GM19023 (cell line): ENCODE measurements around the gene ASIC4.

Source experiments
- ATAC-seq: cut with Tn5 transposase; IDR thresholded peaks from one replicate; pipeline ENCODE4 v1.9.1; 2021; ENCODE audit warnings: mild to moderate bottlenecking, moderate library complexity; ENCODE audit not compliant: unreplicated experiment

Gene ASIC4

GRCh38 chr2:219512524-219513216 is 1.6 kb upstream of the ASIC4 start:
- ATAC-seq: no peak

DNA sequence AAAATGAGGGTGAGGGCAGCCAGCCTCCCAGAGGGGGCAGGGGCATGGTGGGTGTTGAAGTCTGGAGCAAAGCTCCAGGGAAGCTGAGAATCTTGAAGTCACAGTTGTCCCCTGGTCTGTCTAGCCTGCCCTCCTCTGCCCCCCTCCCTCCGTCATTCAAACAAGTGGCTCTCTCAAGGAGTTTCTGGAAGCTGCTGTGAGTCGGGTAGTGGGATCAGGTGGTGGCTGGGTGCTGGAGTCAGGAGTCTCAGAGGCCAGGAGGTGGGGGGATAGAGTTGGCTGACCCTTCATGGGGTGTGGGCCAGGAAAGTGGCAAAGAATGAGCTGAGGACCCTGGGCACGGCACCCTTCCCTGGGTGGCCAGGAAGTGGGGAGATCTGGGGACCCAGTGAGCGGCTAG is 495 bp upstream of the ASIC4 start:
- ATAC-seq: no peak

DNA sequence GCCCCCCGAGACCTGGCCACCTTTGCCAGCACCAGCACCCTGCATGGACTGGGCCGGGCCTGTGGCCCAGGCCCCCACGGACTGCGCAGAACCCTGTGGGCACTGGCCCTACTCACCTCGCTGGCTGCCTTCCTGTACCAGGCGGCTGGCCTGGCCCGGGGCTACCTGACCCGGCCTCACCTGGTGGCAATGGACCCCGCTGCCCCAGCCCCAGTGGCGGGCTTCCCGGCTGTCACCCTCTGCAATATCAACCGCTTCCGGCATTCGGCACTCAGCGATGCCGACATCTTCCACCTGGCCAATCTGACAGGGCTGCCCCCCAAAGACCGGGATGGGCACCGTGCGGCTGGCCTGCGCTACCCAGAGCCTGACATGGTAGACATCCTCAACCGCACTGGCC is 554 bp downstream of the ASIC4 start:
- no peak for ATAC-seq

GRCh38 chr2:219515874-219516629 is 1.8 kb downstream of the ASIC4 start:
- no peak for ATAC-seq

DNA sequence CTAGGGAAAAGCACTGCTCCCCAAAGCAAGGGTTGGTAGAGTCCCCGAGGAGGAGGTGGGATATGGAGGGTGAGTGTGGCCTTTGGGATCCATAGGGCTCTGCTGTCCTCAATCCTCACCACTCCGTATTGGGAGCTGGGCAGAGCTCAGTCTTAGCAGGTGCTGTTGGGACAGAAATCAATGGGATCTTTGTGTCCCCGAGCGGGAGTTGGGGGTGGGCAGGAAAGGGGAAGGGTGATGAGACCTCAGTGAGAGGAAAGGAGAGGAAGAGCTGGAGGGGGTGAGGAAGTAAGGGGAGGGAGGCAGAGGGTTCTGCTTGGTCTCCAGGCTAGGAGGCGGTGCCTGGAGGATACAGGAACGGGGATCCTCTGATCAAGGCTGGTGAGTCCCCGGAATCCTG is 2.6 kb downstream of the ASIC4 start:
- ATAC-seq: no peak

DNA sequence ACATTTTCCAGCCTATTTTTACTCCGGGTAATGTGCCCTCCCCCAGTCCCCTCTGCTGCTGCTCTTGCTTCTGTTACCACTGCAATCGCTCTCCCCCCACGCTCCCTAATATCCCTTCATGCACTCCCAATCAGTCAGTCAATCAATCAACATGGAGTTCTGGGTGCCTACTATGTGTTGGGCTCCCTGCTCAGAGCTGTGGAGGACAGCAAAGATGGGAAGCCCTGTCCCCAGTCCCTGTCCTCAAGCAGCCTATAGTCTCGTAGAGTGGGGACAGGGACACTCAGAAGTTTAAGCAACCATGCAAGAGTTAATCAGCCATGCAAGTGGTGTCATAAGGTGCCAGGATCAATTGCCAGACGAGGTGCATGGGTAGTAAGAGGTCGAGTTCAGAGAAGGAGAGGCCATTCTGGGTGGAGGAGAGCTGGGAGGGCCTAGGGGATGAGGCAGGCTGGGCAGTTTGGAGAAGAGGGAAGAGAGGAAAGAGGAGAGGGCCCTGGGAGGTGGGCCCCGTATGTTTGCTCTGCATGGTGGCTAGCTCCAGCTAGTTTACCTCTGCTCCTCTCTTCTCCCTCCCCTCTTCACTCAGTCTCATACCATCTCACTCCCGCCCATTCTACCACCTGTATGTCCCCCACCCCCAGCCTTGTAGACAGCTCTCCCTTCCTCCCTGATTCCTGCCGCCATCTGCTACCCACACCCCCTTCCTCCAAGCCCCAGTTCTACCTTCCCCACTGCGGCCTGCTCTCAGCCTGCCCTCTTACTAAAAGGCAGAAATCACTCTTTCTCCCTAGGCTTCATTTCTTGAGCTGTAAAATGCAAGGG is 3.9 kb downstream of the ASIC4 start:
- no peak for ATAC-seq

DNA sequence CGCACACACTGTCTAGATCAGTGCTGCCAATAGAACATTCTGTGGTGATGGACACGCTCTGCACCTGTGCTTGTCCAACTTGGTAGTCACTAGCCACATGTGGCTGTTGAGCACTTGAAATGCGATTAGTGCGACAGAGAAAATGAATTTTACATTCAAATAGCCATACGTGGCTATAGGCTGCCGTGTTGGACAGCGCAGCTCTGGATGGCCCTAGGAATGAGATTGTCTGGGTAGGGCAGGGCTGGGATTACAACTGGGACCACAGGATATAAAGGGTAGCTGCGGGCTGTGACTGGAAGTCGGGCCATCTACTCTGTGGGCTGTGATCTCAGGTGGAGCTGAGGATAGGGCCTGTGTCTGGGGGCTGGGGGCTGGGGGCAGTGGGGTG is 5.2 kb downstream of the ASIC4 start:
- no peak for ATAC-seq

GRCh38 chr2:219520079-219520478 is 5.8 kb downstream of the ASIC4 start:
- no peak for ATAC-seq

DNA sequence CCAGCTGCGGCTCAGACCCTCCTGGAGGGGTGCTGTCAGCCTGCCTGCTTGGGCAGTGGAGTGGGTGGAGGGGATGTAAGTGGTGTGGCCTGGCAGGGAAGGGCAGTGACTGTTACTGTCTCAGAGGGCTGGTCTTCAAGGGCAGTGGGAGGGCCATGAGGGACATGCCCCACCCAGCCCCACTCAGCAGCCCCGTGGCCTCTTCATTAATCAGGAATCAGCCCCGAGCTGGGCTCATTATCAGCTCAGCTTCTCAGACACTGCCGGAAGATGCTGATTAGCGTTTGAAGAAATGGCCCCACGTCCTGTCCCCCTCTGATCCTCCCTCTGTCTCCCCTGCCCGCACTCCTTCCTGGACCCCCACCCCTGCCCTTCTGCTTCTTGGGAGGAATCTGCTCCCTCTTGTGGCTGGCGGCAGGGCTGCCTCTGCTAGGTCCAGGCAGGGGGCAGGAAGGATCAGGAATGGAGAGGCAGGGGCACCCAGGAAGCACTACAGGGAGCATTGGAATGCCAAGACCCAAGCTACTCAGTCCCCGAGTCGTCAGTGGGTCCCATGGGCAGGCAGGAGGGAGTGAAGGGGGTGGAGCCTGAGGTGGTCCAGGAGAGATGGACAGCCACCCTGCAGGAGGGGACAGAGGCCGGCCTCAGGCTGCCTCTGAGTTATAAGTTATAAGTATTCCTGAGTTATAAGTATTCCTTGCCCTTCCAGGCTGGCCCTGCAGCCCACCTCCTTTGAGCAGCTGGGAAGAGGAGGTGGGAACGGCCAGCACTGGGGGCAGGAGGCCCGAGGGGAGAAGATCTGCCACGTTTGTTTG is 7.0 kb downstream of the ASIC4 start:
- no peak for ATAC-seq

DNA sequence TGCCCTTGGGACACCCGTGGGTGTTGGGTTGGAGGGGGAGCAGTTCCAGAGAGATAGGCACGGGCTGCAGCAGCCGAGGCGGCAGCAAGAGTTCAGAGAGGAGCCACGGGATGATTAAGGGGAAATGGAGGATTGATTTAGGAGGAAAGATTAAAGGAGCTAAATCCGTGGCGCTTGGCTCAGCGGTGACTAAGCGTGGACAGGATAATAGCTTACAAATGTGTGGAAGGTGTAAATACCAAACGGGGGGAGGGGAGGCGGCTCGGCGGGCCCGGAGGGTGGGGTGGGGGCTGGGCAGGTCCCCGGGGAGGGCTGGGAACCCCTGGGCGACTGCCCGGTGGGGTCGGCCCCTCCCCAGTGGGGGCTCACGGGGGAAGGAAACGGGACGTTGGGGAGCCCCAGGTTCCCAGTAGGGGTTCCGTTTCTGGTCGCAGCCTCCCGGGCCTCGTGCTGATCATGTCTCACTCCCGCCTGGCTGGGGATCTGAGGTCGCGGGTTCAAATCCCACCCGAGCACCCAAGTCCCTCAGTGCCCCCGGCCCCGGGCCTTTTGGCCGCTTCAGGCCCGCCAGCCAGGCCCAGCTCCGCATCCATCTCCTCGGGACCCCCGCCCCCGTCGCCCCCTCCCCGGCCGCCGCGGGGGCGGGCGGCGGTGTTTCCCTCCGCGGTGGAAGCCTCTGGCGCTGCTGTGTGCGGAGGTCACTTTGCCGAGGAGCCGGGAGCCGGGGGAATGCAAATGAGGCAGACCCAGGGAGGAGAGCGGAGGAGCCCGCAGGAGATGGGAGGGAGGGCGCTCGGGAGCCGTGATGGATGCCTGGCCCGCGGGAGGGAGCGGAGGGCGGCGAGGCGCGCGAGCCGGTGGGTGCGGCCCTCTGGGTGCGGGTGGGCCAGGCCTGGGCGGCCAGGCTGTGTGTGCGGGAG is 8.1 kb downstream of the ASIC4 start:
- no peak for ATAC-seq

- ATAC-seq: no peak
These were observed 8.9 kb downstream of the ASIC4 start for GRCh38 chr2:219523031-219523671.

DNA sequence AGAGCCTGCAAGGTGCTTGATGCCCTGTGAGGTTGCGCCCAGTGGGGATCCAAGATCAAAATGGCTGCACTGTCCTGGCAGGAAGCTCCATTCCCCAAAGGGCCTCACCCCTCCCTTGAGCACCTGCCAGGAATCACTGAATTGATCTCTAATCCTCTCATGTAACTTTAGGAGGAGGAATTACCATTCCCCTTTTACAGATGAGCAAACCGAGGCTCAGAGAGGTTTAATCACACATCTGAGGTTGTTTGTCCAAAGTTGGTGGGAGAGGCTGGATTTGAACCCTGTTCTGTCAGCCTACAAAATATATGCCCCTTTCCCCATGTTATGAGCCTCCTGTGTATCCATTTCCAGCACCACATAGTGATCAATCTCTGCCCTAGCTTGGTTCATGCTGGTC is 10.5 kb downstream of the ASIC4 start:
- ATAC-seq: no peak

DNA sequence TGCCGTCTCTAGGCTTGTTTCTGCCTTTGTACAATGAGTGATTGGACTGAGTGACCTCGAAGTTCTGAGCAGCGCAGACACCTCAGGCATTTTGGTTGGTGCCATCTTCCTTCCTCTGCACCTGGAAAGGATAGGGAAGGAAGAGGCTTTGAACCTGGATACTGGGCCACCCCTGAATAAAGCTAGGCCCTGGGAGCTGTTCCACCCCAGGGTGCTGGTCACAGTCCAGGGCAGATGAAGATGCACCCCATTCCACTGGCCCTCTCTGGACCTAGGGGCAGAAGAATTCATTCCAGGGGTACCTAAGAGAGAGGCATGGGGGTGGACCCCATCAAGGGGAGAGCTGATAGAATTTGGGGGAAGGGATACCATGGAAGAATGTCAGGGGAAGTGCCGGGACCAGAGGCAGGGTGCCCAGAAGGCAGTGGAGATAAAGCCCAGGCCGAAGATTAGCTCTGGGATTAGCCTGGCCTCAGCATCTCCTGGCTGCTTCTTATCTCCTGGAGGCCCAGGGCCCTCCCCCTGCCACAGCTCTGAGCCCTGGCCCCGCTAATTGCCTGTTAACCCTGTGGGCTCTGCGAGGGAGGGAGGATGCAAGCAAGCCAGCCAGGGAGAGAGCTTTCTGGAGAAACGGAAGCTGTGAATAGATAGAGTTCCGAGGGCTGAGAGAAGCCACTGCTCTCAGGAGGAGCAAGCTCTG is 11.4 kb downstream of the ASIC4 start:
- no peak for ATAC-seq

- no peak for ATAC-seq
These were observed 12.2 kb downstream of the ASIC4 start for GRCh38 chr2:219526320-219527075.

- no peak for ATAC-seq
These were observed 12.8 kb downstream of the ASIC4 start for GRCh38 chr2:219527076-219527394.

GRCh38 chr2:219527472-219527871 is 13.2 kb downstream of the ASIC4 start:
- no peak for ATAC-seq

DNA sequence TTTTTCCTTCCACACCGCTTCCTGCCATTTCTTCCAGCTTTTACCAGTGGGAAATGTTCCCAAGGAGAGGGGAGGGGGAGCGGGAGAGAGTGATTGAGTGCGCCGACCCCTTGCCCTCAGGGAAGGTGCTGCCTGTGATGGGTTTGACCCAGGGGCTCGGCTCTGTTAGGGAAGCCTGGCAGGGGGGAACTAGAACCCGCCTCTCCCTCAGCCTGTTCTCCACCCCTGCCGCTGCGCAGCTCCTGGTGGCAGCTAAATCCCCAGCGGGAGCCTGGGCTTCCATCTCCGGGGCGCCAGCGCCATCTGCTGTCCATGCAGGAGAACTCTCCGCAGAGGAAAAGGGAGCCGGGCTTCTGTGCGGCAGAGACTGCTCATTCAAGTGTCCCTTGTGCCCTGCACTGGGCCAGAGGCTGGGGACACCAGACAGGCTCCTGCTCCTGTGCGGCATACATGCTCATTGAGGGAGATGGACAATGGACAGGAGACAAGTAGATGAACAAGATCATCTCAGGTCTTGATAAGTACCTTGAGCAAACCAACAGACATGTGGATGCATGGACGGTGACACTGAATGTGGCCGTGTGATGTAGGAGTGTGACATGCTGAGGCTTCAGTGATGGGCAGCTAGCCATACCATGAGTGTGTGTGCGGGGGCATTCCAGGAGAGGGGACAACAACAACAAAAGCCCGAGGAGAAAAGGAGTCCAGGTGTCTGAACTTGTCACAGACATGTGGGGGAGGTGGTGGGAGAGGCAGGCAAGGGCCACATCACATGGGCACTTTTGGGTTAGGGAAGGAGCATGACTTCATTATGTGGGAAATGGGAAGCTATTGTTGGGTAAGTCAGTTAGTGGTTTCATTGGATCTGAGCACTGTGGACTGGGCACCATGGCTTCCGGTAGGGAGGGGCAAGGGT is 16.0 kb downstream of the ASIC4 start:
- ATAC-seq: peak; percentile 76
